ENCODE data around the gene VAV2.

Gene VAV2

GRCh38 chr9:133741716-133742115, 250.4 kb downstream of the VAV2 start:
- no peak overlapping the region for H3K4me3 ChIP-seq (ENCODE audit: low read depth in 1 of 2, low read length in 2 of 2)
- no peaks in the 10 kb centered on the region for H3K9me3 ChIP-seq (ENCODE audit: low read length)
- no peak overlapping the region for H3K9ac ChIP-seq (ENCODE audit: low read length)
- no peak overlapping the region for H3K27ac ChIP-seq (ENCODE audit: low read depth, low read length)
- H3K36me3 ChIP-seq (ENCODE audit: insufficient read depth, low read length): no peaks in the 10 kb centered on the region
- H3K27me3 ChIP-seq (ENCODE audit: control insufficient read depth in 1 of 2, insufficient read depth in 2 of 2, low read length in 2 of 2): no peaks in the 10 kb centered on the region
- peaks cover 4% of the 10 kb centered on the region for H3K4me1 ChIP-seq (ENCODE audit: insufficient read depth, low read length)

- no peak overlapping the region for H3K9ac ChIP-seq (ENCODE audit: low read length)
- no peaks in the 10 kb centered on the region for H3K36me3 ChIP-seq (ENCODE audit: insufficient read depth, low read length)
- no peaks in the 10 kb centered on the region for H3K9me3 ChIP-seq (ENCODE audit: low read length)
- H3K27ac ChIP-seq (ENCODE audit: low read depth, low read length): no peak overlapping the region
- no peaks in the 10 kb centered on the region for H3K27me3 ChIP-seq (ENCODE audit: control insufficient read depth in 1 of 2, insufficient read depth in 2 of 2, low read length in 2 of 2)
- no peak overlapping the region for H3K4me3 ChIP-seq (ENCODE audit: low read depth in 1 of 2, low read length in 2 of 2)
- H3K4me1 ChIP-seq (ENCODE audit: insufficient read depth, low read length): peaks cover 4% of the 10 kb centered on the region
Observed at GRCh38 chr9:133740911-133741310, 251.2 kb downstream of the VAV2 start.

DNA sequence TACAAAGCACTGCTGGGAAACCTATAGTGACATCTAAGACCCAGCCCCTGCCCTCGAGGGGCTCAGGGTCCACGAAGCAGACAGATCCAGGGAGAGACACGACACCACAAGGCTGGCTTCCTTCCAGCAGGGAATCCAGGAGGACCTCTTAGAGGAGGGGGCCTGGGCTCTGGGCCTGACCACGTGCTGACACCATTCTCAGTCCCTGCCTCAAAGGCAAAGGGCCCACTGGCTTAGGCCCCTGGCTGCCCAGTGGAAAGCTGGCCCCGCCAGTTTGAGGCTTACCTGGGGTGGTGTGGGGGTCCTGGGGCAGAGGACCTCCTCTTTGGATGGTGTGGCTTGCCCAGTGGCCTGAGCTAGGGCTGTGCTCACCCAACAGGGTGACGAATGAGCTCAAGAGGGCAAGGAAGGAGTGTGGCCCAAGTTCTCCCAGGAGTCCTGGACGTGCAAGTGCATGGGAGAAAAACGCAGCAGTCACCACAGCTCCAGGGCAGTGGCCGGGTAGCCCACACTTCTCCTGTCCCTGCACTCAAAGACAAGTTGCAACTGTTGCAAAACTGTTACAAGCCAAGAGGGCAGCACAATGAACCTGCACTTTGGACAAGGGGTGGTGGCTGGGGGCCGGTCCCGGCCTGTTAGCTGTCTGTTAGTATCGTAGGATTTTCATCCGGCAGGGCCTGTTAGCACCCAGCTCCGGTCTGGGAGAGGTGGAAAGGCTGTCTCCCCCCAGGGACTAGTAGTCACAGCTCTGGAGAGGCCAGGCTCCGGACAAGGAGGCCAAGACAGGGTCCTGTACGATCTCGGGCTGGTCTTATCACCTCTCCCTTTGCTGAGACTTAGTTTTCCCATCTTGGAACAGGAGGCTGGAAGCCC, 252.5 kb downstream of the VAV2 start:
- no peaks in the 10 kb centered on the region for H3K9me3 ChIP-seq (ENCODE audit: low read length)
- no peaks in the 10 kb centered on the region for H3K36me3 ChIP-seq (ENCODE audit: insufficient read depth, low read length)
- no peak overlapping the region for H3K4me3 ChIP-seq (ENCODE audit: low read depth in 1 of 2, low read length in 2 of 2)
- no peak overlapping the region for H3K27ac ChIP-seq (ENCODE audit: low read depth, low read length)
- H3K27me3 ChIP-seq (ENCODE audit: control insufficient read depth in 1 of 2, insufficient read depth in 2 of 2, low read length in 2 of 2): no peaks in the 10 kb centered on the region
- peaks cover 4% of the 10 kb centered on the region for H3K4me1 ChIP-seq (ENCODE audit: insufficient read depth, low read length)
- no peak overlapping the region for H3K9ac ChIP-seq (ENCODE audit: low read length)

- H3K27ac ChIP-seq (ENCODE audit: low read depth, low read length): no peak overlapping the region
- no peaks in the 10 kb centered on the region for H3K9me3 ChIP-seq (ENCODE audit: low read length)
- H3K36me3 ChIP-seq (ENCODE audit: insufficient read depth, low read length): no peaks in the 10 kb centered on the region
- no peaks in the 10 kb centered on the region for H3K27me3 ChIP-seq (ENCODE audit: control insufficient read depth in 1 of 2, insufficient read depth in 2 of 2, low read length in 2 of 2)
- peaks cover 4% of the 10 kb centered on the region for H3K4me1 ChIP-seq (ENCODE audit: insufficient read depth, low read length)
- H3K4me3 ChIP-seq (ENCODE audit: low read depth in 1 of 2, low read length in 2 of 2): peak overlapping the region in 1 of 2 donors; percentile 43
- no peak overlapping the region for H3K9ac ChIP-seq (ENCODE audit: low read length)
Observed at GRCh38 chr9:133738640-133739225, 253.4 kb downstream of the VAV2 start.

DNA sequence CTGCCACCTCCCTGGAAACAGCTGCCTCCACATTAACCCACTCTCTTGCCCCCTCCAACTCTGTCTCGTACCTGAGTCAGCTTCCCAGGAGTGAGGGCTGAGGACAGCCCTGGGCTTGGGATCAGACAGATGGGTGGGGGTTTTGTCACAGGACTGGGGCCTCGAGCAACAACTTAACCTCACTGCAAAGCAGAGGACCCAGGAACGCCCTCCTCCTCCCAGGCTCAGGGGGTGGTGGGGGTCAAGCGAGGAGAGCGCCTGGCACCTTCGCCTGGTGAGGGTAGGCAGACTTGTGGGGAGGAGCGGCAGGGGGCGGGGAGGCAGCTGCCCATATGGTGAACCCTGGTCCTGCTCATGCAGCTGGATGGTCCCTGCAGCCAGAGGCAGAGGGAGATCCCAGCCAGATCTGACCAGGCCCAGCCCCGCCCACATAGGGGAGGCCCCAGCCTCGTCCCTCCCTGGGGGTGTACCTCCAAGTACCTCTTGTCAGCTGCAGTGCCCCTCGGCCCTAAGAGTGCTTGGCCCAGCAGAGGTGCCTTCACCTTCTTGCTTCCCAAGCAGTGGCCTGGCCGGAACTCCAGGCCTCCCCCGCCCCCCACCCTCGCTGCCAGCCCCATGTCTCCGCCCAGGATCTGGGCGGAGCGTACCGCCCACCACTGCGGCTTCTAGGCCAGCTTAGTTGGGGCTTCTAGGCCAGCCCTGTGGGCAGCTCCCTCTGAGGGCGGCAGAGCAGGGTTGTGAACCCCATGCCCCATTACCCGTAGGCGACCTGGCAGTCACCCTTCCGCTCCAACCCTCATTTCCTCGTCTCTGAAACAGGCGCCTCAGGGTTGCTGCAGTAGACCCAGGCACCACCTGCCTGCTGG, 254.1 kb downstream of the VAV2 start, which contains the start of gene SARDH:
TSS of gene SARDH (minus strand) at position 579 of the 866 bp plus-strand sequence. CDS start 4,179 bp downstream, outside the sequence.
- Histone ChIP-seq H3K27me3 (ENCODE audit: control insufficient read depth in 1 of 2, insufficient read depth in 2 of 2, low read length in 2 of 2) (no peaks in the 10 kb centered on the region), H3K36me3 (ENCODE audit: insufficient read depth, low read length) (no peaks in the 10 kb centered on the region), H3K9ac (ENCODE audit: low read length) (no peak within 1 kb of the TSS), H3K9me3 (ENCODE audit: low read length) (no peaks in the 10 kb centered on the region), H3K4me1 (ENCODE audit: insufficient read depth, low read length) (peaks cover 4% of the 10 kb centered on the region), H3K27ac (ENCODE audit: low read depth, low read length) (peak within 1 kb of the TSS; percentile 7), H3K4me3 (ENCODE audit: low read depth in 1 of 2, low read length in 2 of 2) (peak within 1 kb of the TSS; percentile 43 to 58)

GRCh38 chr9:133737071-133737773, 254.9 kb downstream of the VAV2 start:
- H3K4me1 ChIP-seq (ENCODE audit: insufficient read depth, low read length): peaks cover 4% of the 10 kb centered on the region
- H3K27me3 ChIP-seq (ENCODE audit: control insufficient read depth in 1 of 2, insufficient read depth in 2 of 2, low read length in 2 of 2): no peaks in the 10 kb centered on the region
- peak overlapping the region; percentile 43 to 58 for H3K4me3 ChIP-seq (ENCODE audit: low read depth in 1 of 2, low read length in 2 of 2)
- no peaks in the 10 kb centered on the region for H3K9me3 ChIP-seq (ENCODE audit: low read length)
- H3K36me3 ChIP-seq (ENCODE audit: insufficient read depth, low read length): no peaks in the 10 kb centered on the region
- H3K27ac ChIP-seq (ENCODE audit: low read depth, low read length): no peak overlapping the region
- H3K9ac ChIP-seq (ENCODE audit: low read length): no peak overlapping the region

DNA sequence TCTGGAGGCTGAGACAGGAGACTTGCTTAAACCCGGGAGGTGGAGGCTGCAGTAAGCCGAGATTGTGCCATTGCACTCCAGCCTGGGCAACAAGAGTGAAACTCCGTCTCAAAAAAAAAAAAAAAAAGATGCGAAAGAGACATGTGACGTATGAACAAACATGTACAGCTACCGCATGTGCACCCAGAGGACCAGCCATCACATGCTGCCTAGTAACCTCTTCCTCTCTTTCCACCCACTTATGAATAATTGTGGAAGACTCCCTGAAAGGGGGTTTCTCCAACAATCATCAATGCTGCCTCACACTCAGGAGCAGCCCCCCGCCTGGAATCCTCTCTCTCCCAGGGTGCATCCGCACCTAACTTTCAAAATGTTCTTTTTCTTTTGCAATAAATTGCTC, 256.2 kb downstream of the VAV2 start:
- no peak overlapping the region for H3K27ac ChIP-seq (ENCODE audit: low read depth, low read length)
- H3K4me3 ChIP-seq (ENCODE audit: low read depth in 1 of 2, low read length in 2 of 2): no peak overlapping the region
- H3K9me3 ChIP-seq (ENCODE audit: low read length): no peaks in the 10 kb centered on the region
- H3K4me1 ChIP-seq (ENCODE audit: insufficient read depth, low read length): peaks cover 4% of the 10 kb centered on the region
- no peaks in the 10 kb centered on the region for H3K27me3 ChIP-seq (ENCODE audit: control insufficient read depth in 1 of 2, insufficient read depth in 2 of 2, low read length in 2 of 2)
- no peaks in the 10 kb centered on the region for H3K36me3 ChIP-seq (ENCODE audit: insufficient read depth, low read length)
- H3K9ac ChIP-seq (ENCODE audit: low read length): no peak overlapping the region

DNA sequence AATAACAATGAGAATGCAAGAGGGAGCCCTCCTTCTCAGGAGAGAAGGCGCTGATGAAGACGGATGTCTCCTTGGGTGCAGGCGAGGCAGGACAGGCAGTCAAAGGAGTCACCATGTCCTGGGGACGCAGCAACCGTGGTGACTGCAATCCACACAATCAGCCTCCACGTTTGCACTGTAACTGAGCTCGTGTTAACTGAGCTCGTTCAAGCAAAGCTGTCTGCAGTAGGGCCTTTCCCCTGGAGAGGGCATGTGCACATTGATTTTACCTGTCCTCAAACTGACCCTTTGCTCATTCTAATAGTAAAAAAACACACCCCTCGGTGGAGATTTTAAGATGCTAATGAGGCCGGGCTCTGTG, 256.7 kb downstream of the VAV2 start:
- Histone ChIP-seq H3K27me3 (ENCODE audit: control insufficient read depth in 1 of 2, insufficient read depth in 2 of 2, low read length in 2 of 2) (no peaks in the 10 kb centered on the region), H3K27ac (ENCODE audit: low read depth, low read length) (no peak overlapping the region), H3K4me3 (ENCODE audit: low read depth in 1 of 2, low read length in 2 of 2) (no peak overlapping the region), H3K36me3 (ENCODE audit: insufficient read depth, low read length) (no peaks in the 10 kb centered on the region), H3K9ac (ENCODE audit: low read length) (no peak overlapping the region), H3K4me1 (ENCODE audit: insufficient read depth, low read length) (peaks cover 4% of the 10 kb centered on the region), H3K9me3 (ENCODE audit: low read length) (no peaks in the 10 kb centered on the region)

DNA sequence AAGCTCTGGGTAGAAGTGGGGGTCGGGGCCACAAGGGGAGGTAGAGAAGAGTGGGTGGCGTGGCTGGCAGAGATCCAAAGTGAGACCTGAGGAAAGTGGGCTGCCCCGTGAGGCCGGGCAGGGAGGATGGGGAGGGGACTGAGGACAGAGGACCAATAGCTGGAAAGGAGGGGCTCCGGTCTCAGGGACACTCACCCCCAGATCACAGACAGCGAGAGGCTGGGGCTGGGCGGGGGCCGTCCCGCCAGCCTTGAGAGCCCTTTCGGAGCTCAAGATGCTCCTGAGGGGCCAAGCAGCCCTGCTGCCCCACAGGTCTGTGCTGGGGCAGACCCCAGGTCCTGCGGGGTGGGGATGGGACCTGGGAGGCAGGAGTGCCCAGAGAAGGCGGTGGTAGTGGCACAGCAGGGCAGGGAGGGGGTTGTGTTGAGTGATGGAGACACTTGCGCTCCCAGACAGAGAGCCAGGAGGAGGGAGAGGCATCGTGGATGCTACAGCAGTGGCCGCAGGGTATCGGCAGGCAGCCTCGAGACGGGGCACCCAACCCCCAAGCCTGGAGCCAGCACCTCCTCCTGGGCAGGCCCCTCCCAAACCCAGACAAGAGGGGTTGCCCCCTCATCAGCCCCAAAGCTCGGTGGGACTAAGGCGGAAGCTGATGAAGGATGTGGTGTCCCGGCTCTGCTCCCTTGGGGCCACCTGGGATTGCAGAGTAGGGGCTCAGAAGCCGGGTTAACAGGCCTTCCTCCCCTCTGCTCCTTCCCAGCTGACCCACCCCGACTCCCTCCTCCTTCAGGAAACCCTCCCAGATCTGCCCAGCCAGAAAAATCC, 257.3 kb downstream of the VAV2 start:
- H3K27ac ChIP-seq (ENCODE audit: low read depth, low read length): no peak overlapping the region
- H3K27me3 ChIP-seq (ENCODE audit: control insufficient read depth in 1 of 2, insufficient read depth in 2 of 2, low read length in 2 of 2): no peaks in the 10 kb centered on the region
- H3K4me3 ChIP-seq (ENCODE audit: low read depth in 1 of 2, low read length in 2 of 2): no peak overlapping the region
- no peaks in the 10 kb centered on the region for H3K36me3 ChIP-seq (ENCODE audit: insufficient read depth, low read length)
- H3K4me1 ChIP-seq (ENCODE audit: insufficient read depth, low read length): peaks cover 4% of the 10 kb centered on the region
- H3K9ac ChIP-seq (ENCODE audit: low read length): no peak overlapping the region
- no peaks in the 10 kb centered on the region for H3K9me3 ChIP-seq (ENCODE audit: low read length)

GRCh38 chr9:133733796-133734533, 258.2 kb downstream of the VAV2 start:
- Histone ChIP-seq H3K4me1 (ENCODE audit: insufficient read depth, low read length) (peaks cover 4% of the 10 kb centered on the region), H3K4me3 (ENCODE audit: low read depth in 1 of 2, low read length in 2 of 2) (no peak overlapping the region), H3K36me3 (ENCODE audit: insufficient read depth, low read length) (no peaks in the 10 kb centered on the region), H3K9me3 (ENCODE audit: low read length) (no peaks in the 10 kb centered on the region), H3K27ac (ENCODE audit: low read depth, low read length) (no peak overlapping the region), H3K9ac (ENCODE audit: low read length) (no peak overlapping the region), H3K27me3 (ENCODE audit: control insufficient read depth in 1 of 2, insufficient read depth in 2 of 2, low read length in 2 of 2) (no peaks in the 10 kb centered on the region)

All from muscle layer of colon (tissue), 2 donors.